Prostate gland (tissue), 2 donors: ENCODE data around the gene PHF12.

ENCODE experiments used
- POLR2A ChIP-seq: fragments of 450-650 bp; IDR thresholded peaks from one replicate; pipeline ENCODE4 v1.6.1; 2016; ENCODE audit warnings: antibody characterized with exemption, mild to moderate bottlenecking
- POLR2AphosphoS5 ChIP-seq: sonication (generic); formaldehyde crosslinking; IDR thresholded peaks from one replicate; pipeline ENCODE4 v1.6.1; 2017; ENCODE audit warnings: antibody characterized with exemption
- TF ChIP-seq, protein P1 (sequence below), 4 experiments: fragments of 200-600 bp in 2 of 4; fragments of 450-650 bp in 2 of 4; sonication (generic) in 2 of 4; IDR thresholded peaks; 1 replicate in 3 of 4; 2 replicates in 1 of 4; pipeline ENCODE4 v1.5.1; 2016 to 2019; ENCODE audit warnings: antibody characterized with exemption in 4 of 4, mild to moderate bottlenecking in 2 of 4, moderate library complexity in 2 of 4

DNA sequence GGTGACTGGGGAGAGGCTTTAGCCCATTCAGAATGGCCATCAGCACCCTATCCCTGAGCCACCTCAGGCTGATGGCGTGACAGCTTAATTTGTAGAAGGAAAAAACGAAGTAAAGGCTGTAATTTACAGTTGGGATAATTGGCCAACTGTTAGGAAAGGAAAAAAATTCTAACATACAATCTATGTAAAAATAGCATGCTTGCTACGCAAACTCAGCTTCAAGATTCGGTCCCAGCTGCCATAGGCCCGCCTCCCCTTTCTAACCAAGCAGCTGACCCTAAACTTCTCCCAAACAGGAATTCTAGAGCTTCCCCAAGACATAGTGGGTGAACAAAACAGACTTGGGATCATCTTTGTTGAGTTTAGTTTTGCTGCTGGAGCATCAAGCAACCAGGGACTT is 49.7 kb upstream of the PHF12 start:
- TF ChIP-seq POLR2AphosphoS5, result no peak
- TF ChIP-seq, protein P1, sequence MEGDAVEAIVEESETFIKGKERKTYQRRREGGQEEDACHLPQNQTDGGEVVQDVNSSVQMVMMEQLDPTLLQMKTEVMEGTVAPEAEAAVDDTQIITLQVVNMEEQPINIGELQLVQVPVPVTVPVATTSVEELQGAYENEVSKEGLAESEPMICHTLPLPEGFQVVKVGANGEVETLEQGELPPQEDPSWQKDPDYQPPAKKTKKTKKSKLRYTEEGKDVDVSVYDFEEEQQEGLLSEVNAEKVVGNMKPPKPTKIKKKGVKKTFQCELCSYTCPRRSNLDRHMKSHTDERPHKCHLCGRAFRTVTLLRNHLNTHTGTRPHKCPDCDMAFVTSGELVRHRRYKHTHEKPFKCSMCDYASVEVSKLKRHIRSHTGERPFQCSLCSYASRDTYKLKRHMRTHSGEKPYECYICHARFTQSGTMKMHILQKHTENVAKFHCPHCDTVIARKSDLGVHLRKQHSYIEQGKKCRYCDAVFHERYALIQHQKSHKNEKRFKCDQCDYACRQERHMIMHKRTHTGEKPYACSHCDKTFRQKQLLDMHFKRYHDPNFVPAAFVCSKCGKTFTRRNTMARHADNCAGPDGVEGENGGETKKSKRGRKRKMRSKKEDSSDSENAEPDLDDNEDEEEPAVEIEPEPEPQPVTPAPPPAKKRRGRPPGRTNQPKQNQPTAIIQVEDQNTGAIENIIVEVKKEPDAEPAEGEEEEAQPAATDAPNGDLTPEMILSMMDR (IDR thresholded peaks at IDR 0.05), result no peak
- TF ChIP-seq POLR2A, result no peak
